GM06990 (cell line): ENCODE results near the gene IL20.

ENCODE experiments used
- DNase-seq: peaks from one replicate; pipeline ENCODE4 v3.0.0-alpha.2; 2011; ENCODE audit not compliant: insufficient read length; ENCODE audit errors: extremely low read depth
- H3K27me3 ChIP-seq: replicated peaks from 2 replicates; pipeline ENCODE4 v1.6.0; 2011; ENCODE audit warnings: low read length; ENCODE audit not compliant: control insufficient read depth, insufficient read depth
- H3K36me3 ChIP-seq: 2 replicates; pipeline ENCODE4 v1.5.1; 2011; ENCODE audit warnings: low read length; ENCODE audit not compliant: control insufficient read depth, insufficient read depth
- H3K4me3 ChIP-seq: replicated peaks from 2 replicates; pipeline ENCODE4 v1.5.1; 2011; ENCODE audit warnings: low read depth, mild to moderate bottlenecking, control low read depth, low read length
- TF ChIP-seq, protein P1 (sequence below): IDR thresholded peaks from 2 replicates; pipeline ENCODE4 v1.5.1; 2011; ENCODE audit warnings: low read length, control low read depth, mild to moderate bottlenecking, inconsistent platforms; ENCODE audit not compliant: insufficient read depth, poor library complexity, severe bottlenecking

Gene IL20

DNA sequence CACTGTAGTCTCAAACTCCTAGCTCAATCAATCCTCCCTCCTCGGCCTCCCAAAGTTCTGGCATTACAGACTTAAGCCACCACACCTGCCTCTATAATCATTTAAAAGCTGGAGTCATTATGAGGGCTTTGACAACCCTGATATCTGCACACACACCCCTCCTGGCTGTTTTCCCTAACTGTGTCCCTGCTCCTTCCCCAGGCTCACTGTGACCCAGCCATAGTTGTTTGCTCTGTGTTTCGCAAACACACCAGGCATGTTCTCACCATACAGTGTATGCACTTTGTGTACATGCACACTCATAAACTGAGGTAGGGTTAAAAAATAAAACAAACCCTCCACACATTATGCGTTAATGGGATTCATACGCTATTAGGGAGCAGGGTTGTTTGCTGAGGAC is 21.8 kb upstream of the IL20 start:
- TF ChIP-seq, protein P1, sequence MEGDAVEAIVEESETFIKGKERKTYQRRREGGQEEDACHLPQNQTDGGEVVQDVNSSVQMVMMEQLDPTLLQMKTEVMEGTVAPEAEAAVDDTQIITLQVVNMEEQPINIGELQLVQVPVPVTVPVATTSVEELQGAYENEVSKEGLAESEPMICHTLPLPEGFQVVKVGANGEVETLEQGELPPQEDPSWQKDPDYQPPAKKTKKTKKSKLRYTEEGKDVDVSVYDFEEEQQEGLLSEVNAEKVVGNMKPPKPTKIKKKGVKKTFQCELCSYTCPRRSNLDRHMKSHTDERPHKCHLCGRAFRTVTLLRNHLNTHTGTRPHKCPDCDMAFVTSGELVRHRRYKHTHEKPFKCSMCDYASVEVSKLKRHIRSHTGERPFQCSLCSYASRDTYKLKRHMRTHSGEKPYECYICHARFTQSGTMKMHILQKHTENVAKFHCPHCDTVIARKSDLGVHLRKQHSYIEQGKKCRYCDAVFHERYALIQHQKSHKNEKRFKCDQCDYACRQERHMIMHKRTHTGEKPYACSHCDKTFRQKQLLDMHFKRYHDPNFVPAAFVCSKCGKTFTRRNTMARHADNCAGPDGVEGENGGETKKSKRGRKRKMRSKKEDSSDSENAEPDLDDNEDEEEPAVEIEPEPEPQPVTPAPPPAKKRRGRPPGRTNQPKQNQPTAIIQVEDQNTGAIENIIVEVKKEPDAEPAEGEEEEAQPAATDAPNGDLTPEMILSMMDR: no peak
- Histone ChIP-seq H3K4me3 (no peak overlapping the region), H3K27me3 (no peaks in the 10 kb centered on the region), H3K36me3 (no peaks in the 10 kb centered on the region)
- DNase-seq: no peak

DNA sequence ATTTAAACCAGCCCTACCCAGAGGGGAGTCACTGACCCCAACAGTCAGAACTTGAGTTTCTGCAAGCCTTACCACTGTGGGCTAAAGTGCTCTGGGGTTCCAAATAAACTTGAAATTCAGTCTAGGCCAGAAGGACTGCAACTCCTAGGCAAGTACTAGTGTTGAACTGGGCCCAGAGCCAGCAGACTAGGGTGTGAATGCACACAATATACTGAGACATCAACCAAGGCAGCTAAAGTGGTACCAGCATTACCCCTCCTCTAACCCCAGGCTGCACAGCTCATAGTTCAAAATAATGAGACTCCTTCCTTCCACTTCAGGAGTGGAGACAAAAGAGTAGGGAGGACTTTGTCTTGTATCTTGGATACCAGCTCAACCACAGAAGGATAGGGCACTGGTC is 18.9 kb upstream of the IL20 start:
- no peaks in the 10 kb centered on the region for H3K27me3 ChIP-seq

DNA sequence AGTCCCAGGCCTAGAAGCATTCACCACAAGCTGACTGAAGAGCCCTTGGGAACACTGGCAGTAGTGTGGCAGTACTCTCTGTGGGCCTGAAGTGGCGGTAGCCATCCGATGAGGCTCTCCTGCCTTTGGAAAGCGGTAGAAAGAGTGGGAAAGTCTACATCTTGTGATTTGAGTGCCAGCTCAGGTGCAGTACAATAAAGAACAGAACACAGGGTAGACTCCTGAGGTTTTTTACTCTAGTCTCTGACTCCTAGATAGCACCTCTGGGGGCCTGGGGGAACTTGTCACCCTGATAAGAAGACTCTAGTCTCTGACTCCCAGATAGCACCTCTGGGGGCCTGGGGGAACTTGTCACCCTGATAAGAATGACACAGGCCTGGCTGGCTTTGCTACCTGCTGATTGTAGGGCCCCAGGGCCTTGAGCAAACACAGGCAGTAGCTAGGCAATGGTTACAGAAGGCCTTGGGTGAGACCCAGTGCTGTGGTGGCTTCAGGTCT is 18.0 kb upstream of the IL20 start:
- Histone ChIP-seq H3K27me3 (no peaks in the 10 kb centered on the region), H3K4me3 (no peak overlapping the region), H3K36me3 (no peaks in the 10 kb centered on the region)
- no peak for DNase-seq
- TF ChIP-seq, protein P1: no peak

More for the DNA sequence above, 18.9 kb upstream of the IL20 start:
- no peaks in the 10 kb centered on the region for H3K36me3 ChIP-seq
- H3K4me3 ChIP-seq: no peak overlapping the region
- TF ChIP-seq, protein P1: no peak
- no peak for DNase-seq

DNA sequence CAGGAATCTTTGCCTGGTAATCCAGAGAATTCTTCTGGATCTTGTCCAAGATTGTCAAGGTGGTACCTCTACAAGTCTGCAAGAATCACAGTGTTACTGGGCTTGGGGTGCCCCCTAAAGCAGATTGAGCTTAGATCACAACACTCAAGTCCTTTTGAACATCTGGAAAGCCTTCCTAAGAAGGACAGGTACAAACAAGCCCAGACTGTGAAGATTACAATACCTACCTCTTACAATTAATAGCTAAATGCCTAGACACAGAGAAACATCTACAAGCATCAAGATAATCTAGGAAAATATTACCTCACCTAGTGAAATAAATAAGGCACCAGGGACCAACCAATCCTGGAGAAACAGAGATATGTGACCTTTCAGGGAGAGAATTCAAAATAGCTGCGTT is 17.5 kb upstream of the IL20 start:
- Histone ChIP-seq H3K4me3 (no peak overlapping the region), H3K27me3 (no peaks in the 10 kb centered on the region), H3K36me3 (no peaks in the 10 kb centered on the region)
- TF ChIP-seq, protein P1: no peak
- no peak for DNase-seq

DNA sequence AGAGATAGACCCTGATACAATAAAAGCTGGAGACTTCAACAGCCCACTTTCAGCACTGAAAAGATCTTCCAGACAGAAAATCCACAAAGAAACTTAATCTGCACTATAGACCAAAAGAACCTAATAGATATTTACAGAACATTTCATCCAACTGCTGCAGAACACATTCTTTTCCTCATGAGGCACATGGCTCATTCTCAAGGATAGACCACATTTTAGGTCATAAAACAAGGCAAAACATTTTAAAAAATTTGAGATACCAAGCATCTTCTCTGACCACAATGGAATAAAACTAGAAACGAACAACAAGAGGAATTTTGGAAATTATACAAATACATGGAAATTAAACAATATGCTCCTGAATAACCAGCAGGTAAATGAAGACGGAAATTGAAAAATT is 15.0 kb upstream of the IL20 start:
- no peak overlapping the region for H3K4me3 ChIP-seq
- DNase-seq: no peak
- H3K27me3 ChIP-seq: no peaks in the 10 kb centered on the region
- TF ChIP-seq, protein P1: no peak
- no peaks in the 10 kb centered on the region for H3K36me3 ChIP-seq
